Measurements from ENCODE around the gene PGA4. TPM values are rescaled to one million over a fixed set of nuclear protein-coding genes. Genes with fewer than 3 reads are reported as not detected.

The PGA4 gene
- total RNA-seq, 4 donors from 2014 or later: 1.6 to 25.4 TPM; not detected in 2

- H3K4me3 ChIP-seq: no peak overlapping the region
- intact Hi-C loops (cut with DNase I; ENCODE audit: low total_unique reads) (no loop called here), in situ Hi-C loops (cut with MboI; ENCODE audit: low pct_ligation_motif_present in 1 of 4, low pct_unique_long_range_greater_than_20kb in 1 of 4, low sequenced_read_pairs in 3 of 4) (loop anchor here in 1 of 4 donors (25.0 kb wide), 1 partner anchor 357 kb away; the partner anchor contains the start of gene CCDC86)
- DNase-seq: no peak
- no peaks in the 10 kb centered on the region for H3K36me3 ChIP-seq
- TF ChIP-seq POLR2AphosphoS5 (IDR thresholded peaks at IDR 0.05): no peak
- TF ChIP-seq, protein P1, sequence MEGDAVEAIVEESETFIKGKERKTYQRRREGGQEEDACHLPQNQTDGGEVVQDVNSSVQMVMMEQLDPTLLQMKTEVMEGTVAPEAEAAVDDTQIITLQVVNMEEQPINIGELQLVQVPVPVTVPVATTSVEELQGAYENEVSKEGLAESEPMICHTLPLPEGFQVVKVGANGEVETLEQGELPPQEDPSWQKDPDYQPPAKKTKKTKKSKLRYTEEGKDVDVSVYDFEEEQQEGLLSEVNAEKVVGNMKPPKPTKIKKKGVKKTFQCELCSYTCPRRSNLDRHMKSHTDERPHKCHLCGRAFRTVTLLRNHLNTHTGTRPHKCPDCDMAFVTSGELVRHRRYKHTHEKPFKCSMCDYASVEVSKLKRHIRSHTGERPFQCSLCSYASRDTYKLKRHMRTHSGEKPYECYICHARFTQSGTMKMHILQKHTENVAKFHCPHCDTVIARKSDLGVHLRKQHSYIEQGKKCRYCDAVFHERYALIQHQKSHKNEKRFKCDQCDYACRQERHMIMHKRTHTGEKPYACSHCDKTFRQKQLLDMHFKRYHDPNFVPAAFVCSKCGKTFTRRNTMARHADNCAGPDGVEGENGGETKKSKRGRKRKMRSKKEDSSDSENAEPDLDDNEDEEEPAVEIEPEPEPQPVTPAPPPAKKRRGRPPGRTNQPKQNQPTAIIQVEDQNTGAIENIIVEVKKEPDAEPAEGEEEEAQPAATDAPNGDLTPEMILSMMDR (IDR thresholded peaks at IDR 0.05): no peak
- no peak for TF ChIP-seq POLR2A (IDR thresholded peaks at IDR 0.05)
- TF ChIP-seq EP300 (IDR thresholded peaks at IDR 0.05; ENCODE audit: low read depth): no peak
- peaks cover 0 to 3% of the 10 kb centered on the region in 2 donors for H3K9me3 ChIP-seq
- H3K27me3 ChIP-seq: peaks cover 7% of the 10 kb centered on the region
- WGBS, 2 donors (ENCODE audit: low coverage in 1 of 2): 60 to 75% methylated on average over 1 to 12 of the region's 12 CpGs
- H3K27ac ChIP-seq: no peak overlapping the region
- no peaks in the 10 kb centered on the region for H3K4me1 ChIP-seq
Observed at GRCh38 chr11:61194169-61194671, 27.9 kb upstream of the PGA4 start.

DNA sequence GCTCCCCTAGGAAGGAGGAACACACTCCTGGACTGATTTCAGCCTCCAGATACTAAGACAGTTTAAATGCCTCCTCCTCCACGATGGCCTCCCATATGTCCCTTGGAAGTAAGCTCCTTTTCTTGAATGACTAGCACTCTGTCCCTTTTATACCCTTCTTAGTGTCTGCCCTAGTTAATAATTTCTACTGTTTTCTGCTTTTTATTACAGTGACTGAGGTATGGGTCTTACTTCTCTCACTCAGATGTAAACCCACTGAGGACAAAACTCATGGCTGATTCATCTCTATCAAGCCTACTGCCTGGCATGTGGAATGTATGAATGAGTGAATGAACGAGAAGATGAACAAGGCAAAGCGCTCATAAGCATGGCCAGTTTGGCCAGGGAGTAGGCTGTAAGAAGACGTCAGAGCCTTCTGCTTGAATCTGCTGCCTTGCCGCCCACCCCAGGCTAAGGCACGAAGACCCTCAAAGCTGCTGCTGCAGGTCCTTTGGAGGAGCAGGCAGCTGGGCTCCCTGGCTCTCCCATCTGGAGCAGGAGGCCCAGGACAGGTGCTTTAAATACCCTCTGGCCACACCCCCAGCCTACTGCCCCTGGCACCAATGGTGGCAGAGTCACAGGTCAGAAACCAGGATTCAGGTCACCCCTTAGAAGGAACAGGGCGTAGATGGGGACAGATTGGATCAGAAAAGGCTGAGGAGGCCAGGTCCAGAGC, 27.0 kb upstream of the PGA4 start:
- Histone ChIP-seq H3K36me3 (no peaks in the 10 kb centered on the region), H3K27ac (no peak overlapping the region), H3K9me3 (peaks cover 0 to 3% of the 10 kb centered on the region in 2 donors), H3K27me3 (peaks cover 7% of the 10 kb centered on the region), H3K4me3 (no peak overlapping the region), H3K4me1 (no peaks in the 10 kb centered on the region)
- intact Hi-C loops (cut with DNase I; ENCODE audit: low total_unique reads) (no loop called here), in situ Hi-C loops (cut with MboI; ENCODE audit: low pct_ligation_motif_present in 1 of 4, low pct_unique_long_range_greater_than_20kb in 1 of 4, low sequenced_read_pairs in 3 of 4) (loop anchor here in 1 of 4 donors (25.0 kb wide), 1 partner anchor 358 kb away; the partner anchor contains the start of gene CCDC86)
- TF ChIP-seq, protein P1 (IDR thresholded peaks at IDR 0.05): no peak
- DNase-seq: no peak
- 0 to 66% methylated on average over 1 to 7 of the region's 7 CpGs for WGBS, 2 donors (ENCODE audit: low coverage in 1 of 2)

DNA sequence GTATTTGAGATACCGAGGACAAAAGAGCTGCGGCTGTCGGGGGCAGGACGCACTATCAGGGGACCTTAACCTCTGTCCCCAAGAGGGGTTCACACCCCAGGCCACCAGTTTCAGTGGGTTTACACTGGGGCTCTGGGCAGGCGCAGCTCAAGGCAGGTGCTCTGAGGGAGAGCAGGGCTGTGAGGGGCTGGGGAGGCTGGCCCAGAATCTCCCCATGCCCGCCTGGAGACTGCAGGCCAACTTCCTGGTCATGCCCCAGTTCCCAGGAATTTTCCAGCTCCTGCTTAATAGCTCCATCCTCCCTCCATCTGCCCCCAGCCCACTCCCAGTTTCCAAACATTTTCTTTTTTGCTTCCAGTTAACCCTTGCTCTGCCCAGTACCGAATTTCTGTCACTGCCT, 26.4 kb upstream of the PGA4 start:
- in situ Hi-C loops (cut with MboI; ENCODE audit: low pct_ligation_motif_present in 1 of 4, low pct_unique_long_range_greater_than_20kb in 1 of 4, low sequenced_read_pairs in 3 of 4): loop anchor here in 1 of 4 donors (25.0 kb wide), 1 partner anchor 358 kb away; the partner anchor contains the start of gene CCDC86
- intact Hi-C loops (cut with DNase I; ENCODE audit: low total_unique reads): no loop called here
- WGBS, 2 donors (ENCODE audit: low coverage in 1 of 2): 86% methylated on average over 7 of the region's 7 CpGs; no CpG with 5 or more reads in 1 of the 2 donors
- Histone ChIP-seq H3K4me3 (no peak overlapping the region), H3K9me3 (peaks cover 0 to 3% of the 10 kb centered on the region in 2 donors), H3K4me1 (no peaks in the 10 kb centered on the region), H3K27ac (no peak overlapping the region), H3K36me3 (no peaks in the 10 kb centered on the region), H3K27me3 (peaks cover 7% of the 10 kb centered on the region)
- no peak for DNase-seq
- no peak for TF ChIP-seq POLR2AphosphoS5 (IDR thresholded peaks at IDR 0.05)
- TF ChIP-seq EP300 (IDR thresholded peaks at IDR 0.05; ENCODE audit: low read depth): no peak
- TF ChIP-seq POLR2A (IDR thresholded peaks at IDR 0.05): no peak
- TF ChIP-seq, protein P1 (IDR thresholded peaks at IDR 0.05): no peak

DNA sequence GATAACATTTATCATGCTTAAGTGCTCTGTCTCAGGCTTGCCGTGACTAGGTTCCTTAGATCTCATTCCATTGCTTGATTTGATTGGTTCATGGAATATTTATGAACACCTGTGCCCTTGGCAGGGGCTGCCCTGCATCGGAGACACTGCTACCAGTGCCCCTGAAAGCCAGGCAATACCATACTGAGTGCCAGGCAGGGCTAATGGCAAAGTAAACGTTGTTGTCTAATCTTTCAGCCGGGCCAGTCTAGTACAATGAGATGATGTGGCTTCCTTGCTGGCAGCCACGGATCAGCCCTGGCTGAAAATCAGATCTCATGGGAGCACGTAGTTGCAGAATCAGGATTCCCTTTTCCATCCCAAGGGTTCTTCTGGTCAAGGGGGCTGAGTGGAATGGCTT, 23.8 kb upstream of the PGA4 start:
- H3K9me3 ChIP-seq: peaks cover 0 to 3% of the 10 kb centered on the region in 2 donors
- H3K4me1 ChIP-seq: no peaks in the 10 kb centered on the region
- H3K27ac ChIP-seq: no peak overlapping the region
- WGBS, 2 donors (ENCODE audit: low coverage in 1 of 2): 60 to 62% methylated on average over 1 to 6 of the region's 6 CpGs
- intact Hi-C loops (cut with DNase I; ENCODE audit: low total_unique reads): no loop called here
- H3K27me3 ChIP-seq: peaks cover 7% of the 10 kb centered on the region
- H3K36me3 ChIP-seq: no peaks in the 10 kb centered on the region
- no peak for TF ChIP-seq EP300 (IDR thresholded peaks at IDR 0.05; ENCODE audit: low read depth)
- no peak for TF ChIP-seq POLR2AphosphoS5 (IDR thresholded peaks at IDR 0.05)
- TF ChIP-seq POLR2A (IDR thresholded peaks at IDR 0.05): no peak
- TF ChIP-seq, protein P1 (IDR thresholded peaks at IDR 0.05): no peak
- in situ Hi-C loops (cut with MboI; ENCODE audit: low pct_ligation_motif_present in 1 of 4, low pct_unique_long_range_greater_than_20kb in 1 of 4, low sequenced_read_pairs in 3 of 4): loop anchor here in 1 of 4 donors (25.0 kb wide), 1 partner anchor 361 kb away; the partner anchor contains the start of gene CCDC86
- no peak for DNase-seq
- no peak overlapping the region for H3K4me3 ChIP-seq

All from transverse colon (tissue), 4 donors.